Nephron progenitor cell (in vitro differentiated cells): Measurements from ENCODE around the gene EFNA5.
A peak's percentile ranks its signal among the peaks of the same experiment; 100 is the strongest.

Experiments used
- DNase-seq: peaks from one replicate; pipeline ENCODE4 v3.0.0; 2021
- H3K27ac Mint-ChIP-seq: 2 replicates; pipeline ENCODE4 v1.8.0; 2021; ENCODE audit warnings: mild to moderate bottlenecking, moderate library complexity, mixed read lengths
- H3K27me3 Mint-ChIP-seq: 2 replicates; pipeline ENCODE4 v1.8.0; 2021; ENCODE audit warnings: mild to moderate bottlenecking, low read depth, mixed read lengths; ENCODE audit not compliant: poor library complexity
- H3K36me3 Mint-ChIP-seq: 2 replicates; pipeline ENCODE4 v1.8.0; 2021; ENCODE audit warnings: low read depth, mixed read lengths
- H3K4me1 Mint-ChIP-seq: 2 replicates; pipeline ENCODE4 v1.8.0; 2021; ENCODE audit warnings: mixed read lengths
- H3K4me3 Mint-ChIP-seq: 2 replicates; pipeline ENCODE4 v1.8.0; 2021; ENCODE audit warnings: mild to moderate bottlenecking, moderate library complexity, mixed read lengths
- H3K9me3 Mint-ChIP-seq: 2 replicates; pipeline ENCODE4 v1.8.0; 2021; ENCODE audit warnings: mild to moderate bottlenecking, moderate library complexity, mixed read lengths
- TF ChIP-seq, protein P1 (sequence below): fragments of 200-600 bp; sonication (generic); IDR thresholded peaks from 2 replicates; pipeline ENCODE4 v1.5.0; 2021; ENCODE audit warnings: antibody characterized with exemption

Gene EFNA5

DNA sequence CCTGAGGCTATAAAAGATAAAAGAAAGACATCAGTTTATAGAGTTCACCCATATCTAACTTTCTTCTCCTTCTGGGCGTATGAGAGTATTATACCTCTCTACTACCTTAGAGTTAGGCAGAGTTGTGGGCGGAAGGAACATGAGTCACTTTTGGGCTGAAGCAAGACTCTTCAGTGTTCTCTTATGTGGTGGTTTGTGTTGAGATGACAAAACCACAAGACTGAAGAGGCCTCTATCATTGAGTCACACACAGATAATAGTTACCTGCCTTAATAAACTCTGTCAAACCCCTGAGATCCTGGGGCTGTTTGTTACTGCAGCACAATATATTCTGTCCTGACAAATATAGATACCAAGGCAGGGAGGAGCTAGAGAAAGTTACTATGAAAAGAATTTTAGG is 184.2 kb downstream of the EFNA5 start:
- H3K4me3 Mint-ChIP-seq: no peak overlapping the region
- peaks cover 4% of the 10 kb centered on the region for H3K36me3 Mint-ChIP-seq
- TF ChIP-seq, protein P1, sequence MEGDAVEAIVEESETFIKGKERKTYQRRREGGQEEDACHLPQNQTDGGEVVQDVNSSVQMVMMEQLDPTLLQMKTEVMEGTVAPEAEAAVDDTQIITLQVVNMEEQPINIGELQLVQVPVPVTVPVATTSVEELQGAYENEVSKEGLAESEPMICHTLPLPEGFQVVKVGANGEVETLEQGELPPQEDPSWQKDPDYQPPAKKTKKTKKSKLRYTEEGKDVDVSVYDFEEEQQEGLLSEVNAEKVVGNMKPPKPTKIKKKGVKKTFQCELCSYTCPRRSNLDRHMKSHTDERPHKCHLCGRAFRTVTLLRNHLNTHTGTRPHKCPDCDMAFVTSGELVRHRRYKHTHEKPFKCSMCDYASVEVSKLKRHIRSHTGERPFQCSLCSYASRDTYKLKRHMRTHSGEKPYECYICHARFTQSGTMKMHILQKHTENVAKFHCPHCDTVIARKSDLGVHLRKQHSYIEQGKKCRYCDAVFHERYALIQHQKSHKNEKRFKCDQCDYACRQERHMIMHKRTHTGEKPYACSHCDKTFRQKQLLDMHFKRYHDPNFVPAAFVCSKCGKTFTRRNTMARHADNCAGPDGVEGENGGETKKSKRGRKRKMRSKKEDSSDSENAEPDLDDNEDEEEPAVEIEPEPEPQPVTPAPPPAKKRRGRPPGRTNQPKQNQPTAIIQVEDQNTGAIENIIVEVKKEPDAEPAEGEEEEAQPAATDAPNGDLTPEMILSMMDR: no peak
- peaks cover 37% of the 10 kb centered on the region for H3K4me1 Mint-ChIP-seq
- no peaks in the 10 kb centered on the region for H3K27me3 Mint-ChIP-seq
- DNase-seq: no peak
- H3K27ac Mint-ChIP-seq: no peak overlapping the region
- H3K9me3 Mint-ChIP-seq: peaks cover 4% of the 10 kb centered on the region

DNA sequence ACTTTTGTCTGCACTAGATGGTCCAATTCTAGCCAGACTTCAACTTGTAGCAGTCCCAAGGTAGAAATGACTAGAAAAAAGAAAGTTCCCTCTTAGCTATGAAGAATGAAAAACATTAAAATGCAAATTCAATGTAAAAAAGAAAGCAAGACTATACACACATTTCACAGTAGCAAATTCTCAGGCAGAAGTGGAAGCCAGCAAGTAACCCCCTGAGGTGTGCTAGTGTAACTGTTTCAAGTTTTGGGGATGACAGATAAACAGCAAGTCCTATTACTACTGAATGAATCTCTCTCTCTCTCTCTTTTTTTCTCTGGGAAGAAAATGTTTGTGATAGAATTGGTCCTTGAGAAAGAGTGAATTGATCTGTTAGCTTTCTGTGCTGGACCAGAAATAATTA is 185.6 kb downstream of the EFNA5 start:
- H3K27ac Mint-ChIP-seq: peak overlapping the region; percentile 2
- TF ChIP-seq, protein P1: no peak
- peaks cover 13% of the 10 kb centered on the region for H3K36me3 Mint-ChIP-seq
- DNase-seq: no peak
- no peaks in the 10 kb centered on the region for H3K27me3 Mint-ChIP-seq
- peaks cover 4% of the 10 kb centered on the region for H3K9me3 Mint-ChIP-seq
- peaks cover 46% of the 10 kb centered on the region for H3K4me1 Mint-ChIP-seq
- no peak overlapping the region for H3K4me3 Mint-ChIP-seq

DNA sequence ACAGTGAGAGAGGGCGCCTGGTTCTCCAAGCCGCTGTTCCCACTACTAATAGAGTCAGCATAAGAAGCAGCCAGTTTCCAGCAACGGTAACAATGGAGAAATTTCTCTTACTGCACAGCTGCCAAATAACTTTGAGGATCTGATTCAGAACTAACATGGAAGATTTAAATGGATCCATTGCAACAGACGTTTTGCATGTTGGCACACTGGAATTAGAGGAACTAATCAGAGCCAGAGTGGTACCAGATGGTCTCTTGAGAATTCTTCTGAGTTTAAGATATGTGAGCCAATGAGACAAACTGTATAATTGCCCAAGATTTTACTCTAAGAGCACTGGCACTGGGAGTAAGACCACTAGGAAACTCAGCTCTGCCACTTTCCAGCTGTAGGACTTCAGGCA is 186.5 kb downstream of the EFNA5 start:
- TF ChIP-seq, protein P1: no peak
- Mint-ChIP-seq H3K4me3 (no peak overlapping the region), H3K27me3 (no peaks in the 10 kb centered on the region), H3K36me3 (peaks cover 13% of the 10 kb centered on the region), H3K27ac (no peak overlapping the region), H3K4me1 (peaks cover 51% of the 10 kb centered on the region), H3K9me3 (peaks cover 4% of the 10 kb centered on the region)
- DNase-seq: no peak

DNA sequence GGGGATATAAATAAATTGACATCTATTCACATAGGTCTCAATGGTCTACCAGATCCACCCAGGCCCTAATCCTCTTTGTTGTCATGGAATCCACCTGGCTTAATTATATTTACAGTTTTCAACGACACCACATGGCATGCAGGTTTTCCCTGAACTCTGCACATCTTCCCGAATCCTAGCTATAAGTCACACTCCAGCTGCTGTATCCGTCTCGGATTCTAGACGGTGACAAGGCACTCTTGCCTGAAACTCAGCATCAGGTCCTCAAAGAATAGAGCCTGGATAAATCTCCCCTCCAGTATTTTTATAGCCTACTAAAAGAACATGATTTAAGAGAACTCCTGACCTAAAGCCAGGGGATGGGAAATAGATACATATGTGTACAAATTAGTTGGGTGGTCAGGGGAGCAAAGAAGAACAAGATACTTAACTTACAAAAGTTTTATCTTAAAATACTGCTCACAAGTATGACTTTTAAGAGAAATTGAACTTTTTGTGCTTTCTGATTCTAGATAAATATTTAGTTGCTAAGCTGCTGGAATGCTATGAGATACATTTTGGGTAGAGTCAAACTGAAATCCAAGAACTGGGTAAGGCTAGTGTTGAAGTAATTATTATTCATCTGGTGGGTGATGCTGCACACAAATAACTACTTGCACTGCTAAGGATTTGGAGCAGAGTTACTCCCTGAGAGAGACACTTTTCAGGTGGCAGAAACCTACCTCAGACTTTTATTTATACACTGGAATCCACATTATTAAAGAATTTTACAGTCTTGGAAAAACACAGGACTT is 187.3 kb downstream of the EFNA5 start:
- H3K4me1 Mint-ChIP-seq: peaks cover 55% of the 10 kb centered on the region
- H3K27ac Mint-ChIP-seq: peak overlapping the region; percentile 41
- H3K4me3 Mint-ChIP-seq: no peak overlapping the region
- H3K36me3 Mint-ChIP-seq: peaks cover 13% of the 10 kb centered on the region
- DNase-seq: peak; percentile 11
- H3K27me3 Mint-ChIP-seq: no peaks in the 10 kb centered on the region
- peaks cover 4% of the 10 kb centered on the region for H3K9me3 Mint-ChIP-seq
- TF ChIP-seq, protein P1: no peak

DNA sequence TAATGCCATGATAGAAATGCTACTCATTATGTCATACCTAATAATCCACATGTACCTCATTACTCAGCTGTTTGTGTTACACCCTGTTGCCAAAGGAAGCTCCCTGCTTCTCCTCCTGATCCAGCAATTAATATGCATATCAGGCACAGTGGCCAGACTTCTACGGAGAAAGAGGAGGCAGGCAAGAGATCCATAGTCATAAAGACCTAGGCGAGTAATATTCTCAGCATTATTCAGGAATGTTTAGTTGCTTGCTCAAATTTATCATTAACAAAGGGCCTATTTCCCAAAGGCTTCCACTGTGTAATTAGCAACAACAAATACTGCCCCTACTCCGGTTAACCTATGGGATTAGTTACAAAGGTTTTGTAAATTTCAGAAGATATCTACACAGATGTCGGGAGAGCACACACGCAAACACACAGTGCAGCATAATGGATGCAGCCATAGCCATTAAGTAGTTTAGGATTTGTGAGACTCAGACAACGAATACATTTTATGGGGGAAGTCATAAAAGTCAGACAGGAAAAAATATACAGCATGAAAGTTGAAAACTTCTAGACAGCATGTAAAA is 192.6 kb downstream of the EFNA5 start:
- TF ChIP-seq, protein P1: no peak
- Mint-ChIP-seq H3K4me1 (peaks cover 40% of the 10 kb centered on the region), H3K36me3 (peaks cover 9% of the 10 kb centered on the region), H3K27ac (no peak overlapping the region), H3K27me3 (no peaks in the 10 kb centered on the region), H3K9me3 (no peaks in the 10 kb centered on the region), H3K4me3 (no peak overlapping the region)
- DNase-seq: no peak

DNA sequence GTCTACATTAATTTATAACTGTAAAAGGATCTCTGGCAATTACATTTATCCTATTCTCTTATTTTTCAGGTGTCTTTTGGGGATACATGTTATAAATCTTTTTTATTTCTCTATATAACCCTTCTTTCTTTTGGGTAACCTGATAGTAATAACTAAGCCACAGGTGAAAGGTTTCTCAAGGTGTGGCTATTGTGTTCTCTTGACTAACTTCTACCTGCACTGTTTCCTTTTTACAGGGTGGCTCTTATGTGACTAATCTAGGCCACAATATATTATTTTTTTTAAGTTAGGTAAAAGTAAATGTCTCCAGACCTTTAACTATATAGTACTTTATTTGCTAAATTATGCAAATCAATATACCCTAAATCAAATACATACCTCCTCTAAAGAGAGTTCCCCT is 193.2 kb downstream of the EFNA5 start:
- Mint-ChIP-seq H3K36me3 (peaks cover 9% of the 10 kb centered on the region), H3K4me3 (no peak overlapping the region), H3K4me1 (peaks cover 40% of the 10 kb centered on the region), H3K27me3 (no peaks in the 10 kb centered on the region), H3K27ac (no peak overlapping the region), H3K9me3 (no peaks in the 10 kb centered on the region)
- DNase-seq: no peak
- TF ChIP-seq, protein P1: no peak
